ENCODE measurements around the gene GLI1.
"Not testable (repeated sequence)": the region's sequence is repeated elsewhere in the genome, so short reads cannot be mapped to it uniquely, and the experiment has no call there.

GLI1 gene

DNA sequence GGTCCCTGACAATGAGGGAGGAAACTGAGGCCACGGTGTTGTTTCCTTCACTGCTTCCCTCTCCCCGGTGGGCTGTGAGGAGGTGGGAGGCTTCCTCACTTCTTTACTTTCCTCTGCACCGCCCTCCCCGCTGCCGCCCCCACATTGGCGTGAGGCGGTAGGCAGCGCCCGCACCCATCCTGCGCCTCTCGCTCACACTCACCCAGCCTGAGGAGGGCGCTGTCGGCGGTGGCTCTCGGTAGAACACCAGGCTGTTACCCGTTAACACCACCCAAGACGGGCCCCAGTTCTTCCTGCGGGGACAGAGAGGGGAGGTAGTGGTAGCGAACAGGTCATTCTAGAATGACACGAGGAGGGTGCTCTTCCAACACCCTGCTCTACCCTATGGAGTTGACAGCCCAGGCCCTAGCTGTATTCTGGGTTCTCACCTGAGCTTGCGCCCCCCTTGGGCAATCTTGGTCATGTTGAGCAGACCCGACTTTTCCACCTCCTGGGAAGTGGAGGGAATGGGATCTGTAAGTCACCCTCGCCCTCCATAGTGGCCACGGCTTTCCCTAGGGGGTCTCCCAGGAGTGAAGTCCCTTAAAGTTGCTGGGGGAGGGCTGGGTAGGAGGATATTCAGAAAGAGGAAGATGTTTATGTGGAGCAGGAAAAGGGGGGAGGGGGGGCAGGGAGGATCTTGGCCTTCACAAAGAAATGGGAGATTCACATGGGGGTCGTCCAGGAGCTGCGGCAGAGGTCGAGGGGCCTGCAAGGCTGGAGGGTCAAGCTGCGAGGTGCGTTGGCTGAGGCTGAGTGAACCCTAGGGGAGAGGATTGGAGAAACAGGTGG, 16.8 kb downstream of the GLI1 start:
- DNase-seq (ENCODE audit: low read depth), result no peak

GRCh38 chr12:57476993-57477709, 17.6 kb downstream of the GLI1 start:
- no peak for DNase-seq (ENCODE audit: low read depth)

DNA sequence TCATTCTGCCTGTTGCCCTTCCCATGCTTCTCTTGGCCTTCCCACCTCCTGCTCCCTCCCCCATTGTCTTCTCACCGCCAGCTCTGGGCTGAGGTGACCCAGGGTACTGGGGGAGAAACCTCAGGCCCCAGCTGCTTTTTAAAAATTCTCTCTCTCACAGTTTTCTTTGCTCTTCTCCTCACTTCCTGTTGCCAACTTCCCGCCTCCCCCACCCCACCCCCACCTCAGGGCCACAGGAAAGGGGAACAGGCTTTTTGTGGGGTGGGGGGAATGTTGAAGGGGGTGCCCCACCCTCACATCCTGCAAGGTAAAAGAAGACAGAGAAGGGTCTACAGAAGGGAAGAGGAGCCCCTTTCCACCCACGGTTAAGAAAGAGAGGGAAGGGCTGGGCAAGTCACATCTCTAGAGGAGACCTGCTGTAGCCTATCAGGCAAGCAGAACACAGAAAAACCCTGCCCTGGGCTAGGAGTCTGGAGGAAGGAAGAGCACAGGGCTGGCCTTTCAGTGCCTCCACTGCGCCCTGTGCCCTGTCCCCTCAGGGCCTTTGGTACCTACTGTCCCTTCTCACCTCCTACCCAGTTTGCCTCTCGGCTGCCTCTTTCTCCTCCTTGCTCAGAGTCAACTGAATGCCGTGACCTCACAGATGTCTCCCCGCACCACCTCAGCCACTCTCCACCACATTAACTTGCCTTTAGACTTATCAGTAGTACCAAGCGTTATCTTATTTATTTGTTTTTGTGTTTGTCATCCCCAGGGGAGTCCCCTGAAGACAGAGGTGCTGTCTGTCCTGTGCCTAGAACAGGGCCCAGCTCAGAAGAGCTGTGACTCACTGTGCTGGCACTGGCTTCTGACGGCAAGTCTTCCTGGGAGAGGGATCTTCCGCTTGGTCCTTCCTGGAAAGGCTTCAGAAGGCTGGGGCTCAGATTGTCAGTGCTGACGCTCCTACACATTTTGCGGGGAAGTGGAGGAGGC, 18.4 kb downstream of the GLI1 start:
- no peak for DNase-seq (ENCODE audit: low read depth)

DNA sequence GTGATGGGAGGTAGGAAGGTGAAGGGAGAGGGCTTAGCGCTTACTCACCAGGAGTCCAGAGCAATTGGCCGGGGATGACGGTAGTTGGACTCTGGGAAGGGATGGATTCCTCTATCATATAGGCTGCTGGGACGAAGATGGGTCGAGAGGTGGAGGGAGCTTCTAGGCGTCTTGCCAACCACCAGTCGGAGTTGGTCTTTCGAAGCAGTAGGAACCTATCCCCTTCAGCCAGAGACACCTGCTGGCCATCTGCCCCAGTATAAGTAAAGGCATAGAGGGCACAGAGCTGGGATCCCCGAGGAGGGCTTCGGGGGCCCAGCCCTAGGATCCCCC, 19.4 kb downstream of the GLI1 start:
- DNase-seq (ENCODE audit: low read depth), result no peak

DNA sequence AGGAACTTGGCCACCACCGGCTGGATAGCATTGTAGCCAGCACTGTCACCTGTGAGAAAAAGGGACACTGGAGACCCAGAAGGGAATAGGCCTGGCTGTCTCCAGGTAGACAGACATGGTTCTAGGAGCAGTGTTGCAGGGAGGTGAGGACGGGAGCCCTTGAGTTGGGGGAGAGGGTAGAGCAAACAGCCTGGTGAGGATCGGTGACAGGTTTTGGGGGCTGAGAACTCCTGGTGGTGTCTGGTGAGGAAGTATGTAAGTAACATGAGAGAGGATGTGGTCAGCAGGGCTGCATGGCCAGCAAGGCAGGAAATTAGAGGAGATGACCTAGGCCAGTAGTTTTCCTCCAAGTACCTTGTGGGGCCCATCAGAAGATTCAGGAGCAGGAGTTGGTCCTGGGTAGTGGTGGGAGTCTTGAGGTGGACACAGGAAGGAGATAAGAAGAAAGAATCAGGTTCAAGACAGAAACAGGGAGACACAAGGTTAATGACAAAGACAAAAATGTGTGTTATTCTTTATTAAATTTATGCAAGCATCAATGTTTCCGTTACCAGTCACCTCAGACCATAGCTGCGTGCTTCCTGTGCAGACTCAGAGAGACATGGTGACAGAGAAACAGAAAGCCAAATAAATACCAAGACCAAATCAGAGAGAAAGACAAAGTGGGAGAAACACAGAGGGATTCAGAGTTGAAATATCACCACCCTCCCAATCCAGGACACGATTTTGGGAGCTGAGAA, 20.0 kb downstream of the GLI1 start, which contains the start of gene ARHGAP9:
TSS of gene ARHGAP9 (minus strand) at position 491 of the 740 bp plus-strand sequence. CDS start at position 31, 460 bp downstream.
- DNase-seq (ENCODE audit: low read depth), result no peak

DNA sequence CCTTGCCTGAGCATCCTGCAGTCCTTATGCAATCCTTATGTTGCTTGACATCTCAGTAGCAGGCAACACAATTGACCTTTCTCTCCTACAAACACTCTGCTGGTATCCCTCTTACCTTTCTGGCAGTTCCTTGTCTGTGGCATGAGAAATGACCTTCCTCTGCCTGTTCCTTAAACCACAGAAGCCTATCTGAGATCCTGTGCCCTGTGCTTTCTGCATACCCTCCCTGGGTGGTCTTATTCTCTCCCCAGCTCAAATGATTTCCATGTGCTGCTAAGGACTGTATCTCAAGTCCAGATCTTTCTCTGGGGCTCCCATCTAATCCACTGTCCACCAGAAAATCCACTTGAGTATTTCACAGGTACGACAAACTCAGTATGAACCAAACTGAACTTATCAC, 22.1 kb downstream of the GLI1 start:
- no peak for DNase-seq (ENCODE audit: low read depth)

DNA sequence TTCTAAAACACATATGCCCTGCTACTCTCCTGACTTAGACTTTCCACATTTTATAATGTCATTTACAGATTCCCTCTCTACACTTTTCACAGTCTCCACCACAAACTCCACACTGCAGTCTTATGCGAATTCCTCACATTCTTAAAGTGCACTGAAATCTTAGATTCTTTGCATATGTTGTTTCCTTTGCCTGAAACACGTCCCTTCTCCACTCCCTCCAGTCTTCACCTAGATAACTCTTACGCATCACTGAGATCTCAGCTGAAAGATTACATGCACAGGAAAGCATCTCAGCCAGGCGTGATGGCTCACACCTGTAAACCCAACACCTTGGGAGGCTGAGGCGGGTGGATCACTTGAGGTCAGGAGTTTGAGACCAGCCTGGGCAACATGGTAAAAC, 23.9 kb downstream of the GLI1 start:
- DNase-seq (ENCODE audit: low read depth), result no peak

DNA sequence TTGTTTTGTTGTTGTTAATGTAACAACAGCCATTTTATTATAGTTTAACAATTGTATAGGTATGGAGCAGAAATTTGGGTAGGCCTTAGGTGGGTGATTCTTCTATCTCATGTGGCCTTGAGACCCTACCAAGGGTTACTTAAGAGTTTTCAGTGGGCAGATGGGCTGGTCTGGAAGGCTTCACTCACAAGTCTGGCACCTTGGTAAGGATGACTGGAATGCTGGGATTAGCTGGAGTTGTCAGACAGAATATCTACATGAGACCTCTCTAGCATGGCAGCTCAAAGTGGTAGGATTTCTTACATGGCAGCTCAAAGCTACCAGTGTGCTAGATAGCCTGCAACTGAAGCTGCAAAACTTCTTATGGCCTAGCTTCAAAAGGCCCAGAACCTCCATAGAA, 26.1 kb downstream of the GLI1 start:
- no peak for DNase-seq (ENCODE audit: low read depth)

- DNase-seq (ENCODE audit: low read depth), result no peak
These were observed 27.5 kb downstream of the GLI1 start for GRCh38 chr12:57487055-57487596.

GRCh38 chr12:57487597-57488401, 28.2 kb downstream of the GLI1 start, which contains the start of gene MARS1:
Gene MARS1 (plus strand): TSS chr12:57488068. CDS start chr12:57488091, 23 bp downstream.
- DNase-seq (ENCODE audit: low read depth), result peak; percentile 95

DNA sequence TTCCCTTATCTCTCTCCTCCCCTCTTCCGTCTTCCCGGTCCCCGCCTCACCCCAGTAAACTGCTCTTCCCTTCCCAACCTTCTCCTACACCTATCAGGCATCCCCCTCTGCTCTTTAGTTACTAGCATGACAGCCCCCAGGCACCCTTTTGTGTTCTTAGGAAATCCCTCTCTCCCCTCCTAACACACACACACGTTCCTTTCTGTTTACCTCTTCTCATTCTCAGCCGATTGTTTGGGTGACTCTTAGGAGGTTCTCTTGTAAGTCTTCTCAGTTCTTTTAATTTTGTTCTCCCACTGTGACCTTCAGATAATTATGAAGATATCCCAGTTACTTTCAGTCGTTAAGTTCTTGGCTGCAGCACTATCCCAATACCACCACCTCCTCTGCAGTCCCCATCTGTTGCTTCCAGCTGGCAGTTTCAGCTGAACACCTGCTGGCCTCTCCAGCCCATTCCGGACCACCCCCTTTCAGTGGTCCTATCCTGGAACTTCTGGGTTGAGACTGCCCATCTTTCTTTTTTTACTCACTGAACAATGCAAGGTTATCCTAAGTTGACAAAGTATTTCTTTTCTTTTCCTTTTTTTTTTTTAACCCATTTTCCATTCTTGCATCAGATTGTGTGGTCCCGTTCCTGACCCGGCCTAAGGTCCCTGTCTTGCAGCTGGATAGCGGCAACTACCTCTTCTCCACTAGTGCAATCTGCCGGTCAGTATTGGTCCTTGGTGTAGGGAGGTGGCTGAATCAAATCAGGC, 29.0 kb downstream of the GLI1 start:
- no peak for DNase-seq (ENCODE audit: low read depth)

- no peak for DNase-seq (ENCODE audit: low read depth)
These were observed 29.6 kb downstream of the GLI1 start for GRCh38 chr12:57489157-57489641.

DNA sequence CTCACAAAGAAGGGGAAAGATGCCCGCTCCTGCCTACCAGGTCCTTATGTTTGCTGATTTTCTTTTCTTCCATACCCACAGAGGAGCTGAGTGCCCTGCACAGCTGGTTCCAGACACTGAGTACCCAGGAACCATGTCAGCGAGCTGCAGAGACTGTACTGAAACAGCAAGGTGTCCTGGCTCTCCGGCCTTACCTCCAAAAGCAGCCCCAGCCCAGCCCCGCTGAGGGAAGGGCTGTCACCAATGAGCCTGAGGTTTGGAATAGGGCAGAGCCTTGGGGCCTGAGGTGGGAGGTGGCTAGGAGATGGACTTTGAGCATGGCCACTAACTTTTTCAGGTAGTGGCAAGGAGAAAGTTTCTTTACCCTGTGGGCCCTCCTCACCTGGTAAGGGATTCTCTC, 30.5 kb downstream of the GLI1 start:
- DNase-seq (ENCODE audit: low read depth), result no peak

- no peak for DNase-seq (ENCODE audit: low read depth)
These were observed 32.1 kb downstream of the GLI1 start for GRCh38 chr12:57491393-57492280.

DNA sequence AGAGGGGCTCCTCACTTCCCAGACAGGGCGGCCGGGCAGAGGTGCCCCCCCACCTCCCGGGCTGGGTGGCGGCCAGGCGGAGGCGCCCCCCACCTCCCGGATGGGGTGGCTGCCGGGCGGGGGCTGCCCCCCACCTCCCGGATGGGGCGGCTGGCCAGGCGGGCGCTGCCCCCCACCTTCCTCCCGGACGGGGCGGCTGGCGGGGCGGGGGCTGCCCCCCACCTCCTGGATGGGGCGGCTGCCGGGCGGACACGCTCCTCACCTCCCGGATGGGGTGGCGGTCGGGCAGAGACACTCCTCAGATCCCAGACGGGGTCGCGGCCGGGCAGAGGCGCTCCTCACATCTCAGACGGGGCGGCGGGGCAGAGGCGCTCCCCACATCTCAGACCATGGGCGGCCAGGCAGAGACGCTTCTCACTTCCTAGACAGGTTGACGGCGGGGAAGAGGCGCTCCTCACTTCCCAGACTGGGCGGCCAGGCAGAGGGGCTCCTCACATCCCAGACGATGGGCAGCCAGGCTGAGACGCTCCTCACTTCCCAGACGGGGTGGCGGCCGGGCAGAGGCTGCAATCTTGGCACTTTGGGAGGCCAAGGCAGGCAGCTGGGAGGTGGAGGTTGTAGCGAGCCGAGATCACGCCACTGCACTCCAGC, 35.6 kb downstream of the GLI1 start:
- DNase-seq (ENCODE audit: low read depth), result not testable (repeated sequence)

DNA sequence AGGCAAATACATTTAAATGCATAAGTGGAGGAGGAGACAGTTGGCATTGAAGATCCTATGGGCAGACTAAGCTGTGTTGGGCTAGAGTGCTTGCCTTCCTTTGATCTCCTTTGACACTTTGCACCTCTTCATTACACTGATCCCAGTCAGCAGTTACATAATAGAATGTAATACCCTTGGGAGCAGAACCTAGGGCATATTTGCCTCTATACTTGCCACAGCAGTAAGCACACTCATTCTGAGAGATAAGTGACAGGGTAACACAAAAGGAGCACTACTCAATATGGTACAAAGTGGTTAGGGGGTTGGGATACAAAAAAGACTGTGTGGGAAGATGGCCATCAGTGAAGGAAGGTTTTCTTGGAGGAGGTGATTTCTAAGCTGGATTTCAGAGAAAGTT, 37.2 kb downstream of the GLI1 start:
- DNase-seq (ENCODE audit: low read depth), result no peak

GRCh38 chr12:57497223-57498131, 37.9 kb downstream of the GLI1 start:
- DNase-seq (ENCODE audit: low read depth), result no peak
